HL-60 (cell line): Measurements from ENCODE around the gene CYP4F2.

Source experiments
- CTCF ChIP-seq: IDR thresholded peaks from one replicate; pipeline ENCODE4 v1.5.1; 2011; ENCODE audit warnings: low read length, control low read depth, inconsistent platforms; ENCODE audit not compliant: insufficient read depth
- REST ChIP-seq: IDR thresholded peaks from 2 replicates; pipeline ENCODE4 v1.6.1; 2012; ENCODE audit warnings: low read depth; ENCODE audit not compliant: insufficient replicate concordance

- TF ChIP-seq CTCF (no peak), REST (no peak)
These were observed 39.1 kb upstream of the CYP4F2 start for GRCh38 chr19:15936950-15937349.
